T1000 (cell line): Measurements from ENCODE around the gene ROBO2.

ENCODE experiments used
- DNase-seq: peaks from one replicate; lab custom pipeline; 2025; ENCODE audit warnings: mixed read lengths; lab: John Stamatoyannopoulos, UW

ROBO2 gene

GRCh38 chr3:77489216-77489615 is 449.3 kb downstream of the ROBO2 start:
- DNase-seq, result no peak

GRCh38 chr3:77491961-77492360 is 452.1 kb downstream of the ROBO2 start:
- no peak for DNase-seq

GRCh38 chr3:77500721-77501120 is 460.8 kb downstream of the ROBO2 start:
- no peak for DNase-seq

GRCh38 chr3:77506384-77506783 is 466.5 kb downstream of the ROBO2 start:
- DNase-seq, result no peak

GRCh38 chr3:77513542-77513941 is 473.6 kb downstream of the ROBO2 start:
- no peak for DNase-seq

GRCh38 chr3:77514766-77515165 is 474.9 kb downstream of the ROBO2 start:
- DNase-seq, result no peak

- no peak for DNase-seq
Measured at GRCh38 chr3:77524463-77524862, 484.6 kb downstream of the ROBO2 start.

- no peak for DNase-seq
Measured at GRCh38 chr3:77524946-77525682, 485.2 kb downstream of the ROBO2 start.

GRCh38 chr3:77526573-77527113 is 486.7 kb downstream of the ROBO2 start:
- no peak for DNase-seq

GRCh38 chr3:77529522-77529921 is 489.6 kb downstream of the ROBO2 start:
- no peak for DNase-seq

GRCh38 chr3:77530870-77531269 is 491.0 kb downstream of the ROBO2 start:
- no peak for DNase-seq

- DNase-seq, result no peak
Measured at GRCh38 chr3:77535116-77535515, 495.2 kb downstream of the ROBO2 start.

GRCh38 chr3:77536038-77536775 is 496.3 kb downstream of the ROBO2 start:
- no peak for DNase-seq

- DNase-seq, result no peak
Measured at GRCh38 chr3:77539014-77539413, 499.1 kb downstream of the ROBO2 start.

GRCh38 chr3:77539677-77540076 is 499.8 kb downstream of the ROBO2 start:
- DNase-seq, result no peak

- no peak for DNase-seq
Measured at GRCh38 chr3:77541203-77541922, 501.5 kb downstream of the ROBO2 start.

- no peak for DNase-seq
Measured at GRCh38 chr3:77546246-77546645, 506.3 kb downstream of the ROBO2 start.

- no peak for DNase-seq
Measured at GRCh38 chr3:77549034-77549433, 509.1 kb downstream of the ROBO2 start.

- DNase-seq, result no peak
Measured at GRCh38 chr3:77553240-77553639, 513.3 kb downstream of the ROBO2 start.

- no peak for DNase-seq
Measured at GRCh38 chr3:77562089-77562488, 522.2 kb downstream of the ROBO2 start.

- DNase-seq, result no peak
Measured at GRCh38 chr3:77563012-77563411, 523.1 kb downstream of the ROBO2 start.

- no peak for DNase-seq
Measured at GRCh38 chr3:77566055-77566454, 526.2 kb downstream of the ROBO2 start.
